ENCODE measurements around the gene KRTAP5-6.
"Not testable (repeated sequence)": the region's sequence is repeated elsewhere in the genome, so short reads cannot be mapped to it uniquely, and the experiment has no call there.

The KRTAP5-6 gene

DNA sequence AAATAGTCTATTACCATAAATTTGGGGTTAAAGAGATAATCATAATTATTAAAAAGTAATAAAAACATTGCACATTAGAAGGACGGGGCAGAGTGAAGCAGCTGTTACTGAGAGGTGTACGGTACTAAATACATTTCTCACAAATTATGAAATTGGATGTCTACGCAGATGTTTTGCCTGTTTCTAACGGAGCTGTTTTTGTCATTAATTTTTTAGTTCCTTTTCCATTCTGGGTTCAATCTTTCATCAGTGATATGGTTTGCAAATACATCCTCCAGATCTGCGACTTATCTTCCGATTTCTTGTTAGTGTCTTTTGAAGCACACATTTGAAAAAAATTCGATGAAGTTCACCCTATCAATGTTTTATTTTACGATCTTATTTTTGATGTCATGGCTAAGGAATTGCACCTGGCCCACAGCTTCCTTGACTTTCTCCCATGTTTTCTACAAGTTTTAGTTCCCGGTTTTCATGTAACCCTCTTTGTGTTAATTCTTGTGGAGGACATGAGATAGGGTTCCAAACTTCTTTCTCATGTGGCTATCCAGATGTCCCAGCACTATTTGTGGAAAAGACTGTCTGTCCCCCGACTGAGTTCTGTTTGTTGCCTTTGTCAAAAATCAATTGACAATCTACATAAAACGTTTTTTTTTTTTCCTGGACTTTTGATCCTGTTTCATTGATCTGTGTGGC is 21.3 kb upstream of the KRTAP5-6 start:
- Histone ChIP-seq H3K27me3 (ENCODE audit: control insufficient read depth in 1 of 2, insufficient read depth in 2 of 2, low read length in 2 of 2) (peaks cover 0 to 16% of the 10 kb centered on the region in 2 donors), H3K4me3 (ENCODE audit: low read depth in 1 of 2, low read length in 2 of 2) (no peak overlapping the region), H3K27ac (ENCODE audit: low read depth, low read length) (no peak overlapping the region), H3K4me1 (ENCODE audit: insufficient read depth, low read length) (no peaks in the 10 kb centered on the region), H3K9me3 (ENCODE audit: low read length) (no peaks in the 10 kb centered on the region), H3K9ac (ENCODE audit: low read length) (no peak overlapping the region), H3K36me3 (ENCODE audit: insufficient read depth, low read length) (no peaks in the 10 kb centered on the region)

DNA sequence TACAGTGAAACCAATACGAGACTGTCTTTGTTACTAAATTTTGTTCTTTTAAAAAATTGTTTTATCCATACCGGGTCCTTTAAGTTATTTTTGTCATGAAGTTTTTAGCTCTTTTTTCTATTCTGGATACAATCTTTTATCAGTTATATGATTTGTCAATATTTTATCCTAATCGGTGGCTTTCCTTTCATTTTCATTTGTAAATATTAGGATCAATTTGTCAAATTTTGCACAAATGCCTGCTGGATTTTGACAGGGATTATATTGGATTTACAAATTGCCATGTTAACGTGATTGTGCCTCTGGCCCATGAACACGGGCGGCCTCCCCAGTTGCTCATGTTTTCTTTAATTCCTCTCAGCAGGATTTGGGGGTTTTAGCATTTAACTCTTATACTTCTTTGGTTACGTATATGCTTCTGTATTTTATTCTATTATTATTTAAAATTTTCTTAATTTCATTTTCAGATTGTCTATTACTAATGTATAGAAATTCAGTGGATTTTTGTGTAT is 20.7 kb upstream of the KRTAP5-6 start:
- no peaks in the 10 kb centered on the region for H3K9me3 ChIP-seq (ENCODE audit: low read length)
- H3K27me3 ChIP-seq (ENCODE audit: control insufficient read depth in 1 of 2, insufficient read depth in 2 of 2, low read length in 2 of 2): peaks cover 0 to 16% of the 10 kb centered on the region in 2 donors
- H3K36me3 ChIP-seq (ENCODE audit: insufficient read depth, low read length): no peaks in the 10 kb centered on the region
- H3K9ac ChIP-seq (ENCODE audit: low read length): no peak overlapping the region
- H3K4me1 ChIP-seq (ENCODE audit: insufficient read depth, low read length): no peaks in the 10 kb centered on the region
- H3K4me3 ChIP-seq (ENCODE audit: low read depth in 1 of 2, low read length in 2 of 2): no peak overlapping the region
- no peak overlapping the region for H3K27ac ChIP-seq (ENCODE audit: low read depth, low read length)

DNA sequence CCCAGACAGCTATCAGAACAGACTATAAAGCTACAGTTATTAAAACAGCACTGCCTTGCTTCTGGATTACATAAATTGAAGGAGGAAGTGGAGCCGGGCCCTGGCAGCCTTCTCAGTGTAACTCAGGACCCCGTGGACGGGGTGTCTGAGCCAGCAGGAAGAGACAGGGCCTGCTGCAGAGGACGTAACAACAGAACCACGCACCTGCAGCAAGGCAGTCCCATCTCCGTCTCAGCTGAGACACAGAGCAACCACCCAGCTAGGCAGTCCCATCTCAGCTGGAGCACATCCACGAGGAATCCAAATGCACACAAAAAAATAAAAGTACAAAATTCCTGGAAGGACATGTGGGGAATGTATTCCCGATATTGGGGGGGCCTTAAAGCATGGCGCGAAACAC is 17.1 kb upstream of the KRTAP5-6 start:
- peaks cover 0 to 16% of the 10 kb centered on the region in 2 donors for H3K27me3 ChIP-seq (ENCODE audit: control insufficient read depth in 1 of 2, insufficient read depth in 2 of 2, low read length in 2 of 2)
- H3K9ac ChIP-seq (ENCODE audit: low read length): no peak overlapping the region
- no peak overlapping the region for H3K27ac ChIP-seq (ENCODE audit: low read depth, low read length)
- H3K9me3 ChIP-seq (ENCODE audit: low read length): no peaks in the 10 kb centered on the region
- H3K4me1 ChIP-seq (ENCODE audit: insufficient read depth, low read length): no peaks in the 10 kb centered on the region
- no peaks in the 10 kb centered on the region for H3K36me3 ChIP-seq (ENCODE audit: insufficient read depth, low read length)
- no peak overlapping the region for H3K4me3 ChIP-seq (ENCODE audit: low read depth in 1 of 2, low read length in 2 of 2)

DNA sequence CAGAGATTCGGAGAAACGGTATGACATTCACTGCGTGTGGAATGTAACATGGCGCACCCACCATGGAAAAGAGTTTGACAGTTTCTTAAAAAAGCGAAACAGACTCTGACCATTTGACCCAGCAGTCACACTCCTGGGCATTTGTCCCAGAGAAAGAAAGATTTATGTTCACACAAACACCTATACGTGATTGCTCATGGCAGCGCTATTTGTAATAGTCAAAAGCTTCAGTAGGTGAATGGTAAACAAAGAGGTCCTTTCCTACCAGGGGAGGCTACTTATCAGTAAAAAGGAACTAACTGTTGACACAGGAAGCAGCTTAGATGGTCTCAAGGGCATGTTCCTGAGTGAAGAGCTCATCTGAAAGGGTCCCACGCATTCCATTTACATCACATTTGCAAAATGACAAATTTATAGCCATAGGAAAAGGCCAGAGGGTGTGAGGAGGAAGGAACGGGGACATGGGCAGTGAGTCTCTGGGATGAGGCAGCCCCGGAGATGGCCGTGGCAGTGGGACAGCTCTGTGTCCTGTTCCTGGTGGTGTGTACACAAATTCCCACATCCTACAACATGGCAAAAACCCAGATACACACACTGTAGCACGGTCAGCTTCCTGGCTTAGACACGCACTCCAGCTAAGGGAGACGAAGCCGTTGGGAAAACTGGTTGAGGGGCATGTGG is 14.6 kb upstream of the KRTAP5-6 start:
- H3K4me1 ChIP-seq (ENCODE audit: insufficient read depth, low read length): no peaks in the 10 kb centered on the region
- peaks cover 0 to 10% of the 10 kb centered on the region in 2 donors for H3K27me3 ChIP-seq (ENCODE audit: control insufficient read depth in 1 of 2, insufficient read depth in 2 of 2, low read length in 2 of 2)
- no peaks in the 10 kb centered on the region for H3K9me3 ChIP-seq (ENCODE audit: low read length)
- no peaks in the 10 kb centered on the region for H3K36me3 ChIP-seq (ENCODE audit: insufficient read depth, low read length)
- H3K27ac ChIP-seq (ENCODE audit: low read depth, low read length): no peak overlapping the region
- no peak overlapping the region for H3K4me3 ChIP-seq (ENCODE audit: low read depth in 1 of 2, low read length in 2 of 2)
- H3K9ac ChIP-seq (ENCODE audit: low read length): no peak overlapping the region

DNA sequence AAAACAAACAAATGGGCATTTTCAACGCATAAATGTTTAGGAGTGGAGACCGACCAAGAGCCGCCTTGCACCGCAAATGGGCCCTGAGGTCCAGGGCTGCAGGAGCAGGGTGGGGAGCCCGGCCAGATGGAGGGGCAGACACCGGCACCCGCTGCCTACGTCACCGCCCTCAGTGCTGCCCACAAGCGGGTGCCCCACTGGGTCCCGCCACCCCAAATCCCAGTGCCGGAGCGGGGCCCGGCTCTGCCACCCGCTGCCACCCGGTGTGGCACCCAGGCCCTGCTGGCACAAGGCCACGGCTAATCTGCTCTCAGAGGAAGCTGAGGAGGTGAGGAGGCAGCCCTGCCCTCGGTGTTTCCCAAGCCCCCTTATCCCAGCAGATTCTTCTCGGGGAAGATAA is 13.8 kb upstream of the KRTAP5-6 start:
- H3K9ac ChIP-seq (ENCODE audit: low read length); H3K27ac ChIP-seq (ENCODE audit: low read depth, low read length); H3K27me3 ChIP-seq (ENCODE audit: control insufficient read depth in 1 of 2, insufficient read depth in 2 of 2, low read length in 2 of 2); H3K4me3 ChIP-seq (ENCODE audit: low read depth in 1 of 2, low read length in 2 of 2); H3K9me3 ChIP-seq (ENCODE audit: low read length); H3K4me1 ChIP-seq (ENCODE audit: insufficient read depth, low read length); H3K36me3 ChIP-seq (ENCODE audit: insufficient read depth, low read length): not testable (repeated sequence)

DNA sequence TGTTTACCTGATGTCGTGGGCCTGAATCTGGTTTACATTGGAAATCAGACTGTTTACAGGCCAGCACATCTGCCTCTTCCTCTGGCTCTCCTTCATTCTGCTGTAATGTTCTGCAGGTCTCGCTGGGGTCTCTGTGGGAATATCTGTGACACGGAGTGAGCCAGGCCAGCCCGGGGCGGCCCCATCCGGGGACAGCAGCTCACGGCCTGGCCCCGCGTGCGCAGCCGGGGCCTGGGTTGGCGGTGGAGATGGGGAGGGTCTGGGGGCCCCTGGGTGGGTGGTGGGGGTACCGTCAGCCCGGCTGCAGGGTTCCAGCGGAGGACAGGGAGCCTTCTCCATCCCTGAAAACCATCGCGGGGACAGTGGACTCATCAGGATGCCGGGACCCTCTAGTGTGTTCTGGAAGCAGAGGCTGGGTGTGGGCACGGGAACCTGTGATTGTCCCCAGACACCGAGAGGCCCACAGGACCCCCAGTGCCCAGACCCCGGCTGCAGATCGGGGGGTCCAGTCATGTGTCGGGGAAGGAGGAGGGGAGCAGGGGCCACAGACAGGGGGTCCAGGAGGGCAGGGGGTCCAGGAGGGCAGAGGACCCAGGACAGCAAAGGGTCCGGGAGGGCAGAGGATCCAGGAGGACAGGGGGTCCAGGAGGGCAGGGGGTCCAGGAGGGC is 13.0 kb upstream of the KRTAP5-6 start:
- H3K27me3 ChIP-seq (ENCODE audit: control insufficient read depth in 1 of 2, insufficient read depth in 2 of 2, low read length in 2 of 2); H3K4me3 ChIP-seq (ENCODE audit: low read depth in 1 of 2, low read length in 2 of 2); H3K27ac ChIP-seq (ENCODE audit: low read depth, low read length); H3K9ac ChIP-seq (ENCODE audit: low read length); H3K36me3 ChIP-seq (ENCODE audit: insufficient read depth, low read length); H3K4me1 ChIP-seq (ENCODE audit: insufficient read depth, low read length); H3K9me3 ChIP-seq (ENCODE audit: low read length): not testable (repeated sequence)

DNA sequence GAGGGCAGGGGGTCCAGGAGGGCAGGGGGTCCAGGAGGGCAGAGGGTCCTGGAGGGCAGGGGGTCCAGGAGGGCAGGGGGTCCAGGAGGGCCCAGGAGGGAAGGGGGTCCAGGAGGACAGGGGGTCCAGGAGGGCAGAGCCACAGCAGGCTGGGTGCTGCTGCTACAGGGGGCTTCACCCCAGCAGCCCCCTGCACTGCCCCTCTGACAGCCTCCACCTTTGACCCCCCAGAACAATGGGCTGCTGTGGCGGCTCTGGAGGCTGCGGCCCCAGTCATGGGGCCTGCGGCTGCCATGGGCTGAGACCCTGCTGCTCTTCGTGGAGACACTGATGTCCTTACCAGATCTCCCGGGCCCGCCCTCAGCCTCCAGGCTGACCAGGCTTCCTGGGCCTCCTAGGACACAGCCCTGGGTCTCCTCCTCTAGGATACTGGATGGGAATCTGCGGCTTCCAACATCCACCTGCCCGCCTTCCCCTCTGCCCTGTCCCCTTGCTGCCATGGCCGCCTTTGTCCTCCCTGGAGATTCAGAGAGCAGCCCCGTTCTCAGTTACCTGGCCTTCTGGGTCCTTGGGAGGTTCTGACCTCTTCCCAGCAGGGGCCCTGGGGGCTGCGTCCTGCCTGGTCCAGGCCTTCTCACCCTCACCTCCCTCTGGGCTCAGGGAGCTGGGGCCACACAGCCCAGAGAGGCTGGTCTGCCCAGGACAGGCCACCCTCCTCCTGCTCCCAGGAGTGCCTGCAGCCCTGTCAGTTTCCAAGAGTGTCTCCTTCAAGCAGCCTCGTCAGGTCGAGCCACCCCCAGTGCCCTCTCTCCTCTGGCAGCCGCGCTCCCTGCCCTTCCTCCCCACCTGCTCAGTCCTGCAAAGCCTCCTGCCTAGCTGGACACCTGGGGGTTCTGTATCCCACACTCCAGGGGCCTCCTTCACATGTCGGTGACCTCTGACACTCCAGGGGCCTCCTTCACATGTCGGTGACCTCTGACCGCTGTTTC is 11.8 kb upstream of the KRTAP5-6 start:
- H3K4me1 ChIP-seq (ENCODE audit: insufficient read depth, low read length); H3K27ac ChIP-seq (ENCODE audit: low read depth, low read length); H3K27me3 ChIP-seq (ENCODE audit: control insufficient read depth in 1 of 2, insufficient read depth in 2 of 2, low read length in 2 of 2); H3K9me3 ChIP-seq (ENCODE audit: low read length); H3K4me3 ChIP-seq (ENCODE audit: low read depth in 1 of 2, low read length in 2 of 2); H3K9ac ChIP-seq (ENCODE audit: low read length); H3K36me3 ChIP-seq (ENCODE audit: insufficient read depth, low read length): not testable (repeated sequence)

DNA sequence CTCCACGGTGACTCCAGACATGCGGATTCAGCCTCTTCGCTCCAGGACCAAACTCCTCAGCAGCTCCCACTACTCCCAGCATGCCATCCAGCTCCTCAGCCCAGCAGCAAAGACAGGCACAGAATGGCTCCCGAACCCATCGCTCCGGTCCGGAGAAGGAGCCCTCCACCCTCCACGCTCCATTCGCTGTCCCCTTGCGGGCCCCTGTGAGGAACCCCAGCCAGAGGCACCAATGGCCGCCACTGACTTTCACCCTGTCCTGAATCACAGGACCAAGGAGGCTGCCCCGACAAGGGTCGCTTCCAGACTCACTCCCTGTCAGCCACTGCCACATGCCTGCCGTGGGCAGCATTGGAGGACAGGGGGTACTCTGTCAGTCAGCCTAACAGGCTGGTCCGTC is 10.8 kb upstream of the KRTAP5-6 start:
- H3K36me3 ChIP-seq (ENCODE audit: insufficient read depth, low read length); H3K27ac ChIP-seq (ENCODE audit: low read depth, low read length); H3K9me3 ChIP-seq (ENCODE audit: low read length); H3K27me3 ChIP-seq (ENCODE audit: control insufficient read depth in 1 of 2, insufficient read depth in 2 of 2, low read length in 2 of 2); H3K9ac ChIP-seq (ENCODE audit: low read length); H3K4me1 ChIP-seq (ENCODE audit: insufficient read depth, low read length); H3K4me3 ChIP-seq (ENCODE audit: low read depth in 1 of 2, low read length in 2 of 2): not testable (repeated sequence)

DNA sequence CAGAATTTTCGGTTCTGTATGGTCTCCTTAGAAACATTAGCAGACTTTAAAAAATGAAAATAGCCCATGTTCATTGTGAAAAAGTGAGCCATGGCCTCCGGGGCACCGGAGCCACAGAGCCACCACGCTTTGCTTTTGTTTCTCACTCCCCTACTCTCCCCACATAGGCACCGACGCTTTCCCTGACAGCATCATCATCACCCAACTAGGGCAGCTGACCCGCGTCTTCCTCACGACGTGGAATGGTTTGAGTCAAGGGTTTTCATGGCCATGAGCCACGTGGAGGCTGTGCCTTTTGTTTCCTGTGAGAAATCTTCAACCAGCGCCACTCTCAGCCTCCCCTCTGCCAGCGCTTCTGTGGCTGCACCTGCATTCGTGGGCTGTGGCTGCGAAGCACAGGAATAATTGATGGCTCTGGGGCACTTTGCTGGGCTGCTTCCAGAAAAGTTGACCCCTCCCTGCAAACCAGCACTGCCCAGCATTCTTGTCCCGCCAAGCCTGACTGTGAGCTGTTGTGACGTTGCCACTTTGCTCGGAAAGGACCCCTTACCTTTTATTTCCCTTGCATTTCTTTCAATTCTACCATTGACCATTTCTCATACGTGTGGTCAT is 8.6 kb upstream of the KRTAP5-6 start:
- not testable (repeated sequence) for H3K9me3 ChIP-seq (ENCODE audit: low read length); H3K27me3 ChIP-seq (ENCODE audit: control insufficient read depth in 1 of 2, insufficient read depth in 2 of 2, low read length in 2 of 2); H3K4me1 ChIP-seq (ENCODE audit: insufficient read depth, low read length); H3K9ac ChIP-seq (ENCODE audit: low read length); H3K27ac ChIP-seq (ENCODE audit: low read depth, low read length); H3K4me3 ChIP-seq (ENCODE audit: low read depth in 1 of 2, low read length in 2 of 2); H3K36me3 ChIP-seq (ENCODE audit: insufficient read depth, low read length)

DNA sequence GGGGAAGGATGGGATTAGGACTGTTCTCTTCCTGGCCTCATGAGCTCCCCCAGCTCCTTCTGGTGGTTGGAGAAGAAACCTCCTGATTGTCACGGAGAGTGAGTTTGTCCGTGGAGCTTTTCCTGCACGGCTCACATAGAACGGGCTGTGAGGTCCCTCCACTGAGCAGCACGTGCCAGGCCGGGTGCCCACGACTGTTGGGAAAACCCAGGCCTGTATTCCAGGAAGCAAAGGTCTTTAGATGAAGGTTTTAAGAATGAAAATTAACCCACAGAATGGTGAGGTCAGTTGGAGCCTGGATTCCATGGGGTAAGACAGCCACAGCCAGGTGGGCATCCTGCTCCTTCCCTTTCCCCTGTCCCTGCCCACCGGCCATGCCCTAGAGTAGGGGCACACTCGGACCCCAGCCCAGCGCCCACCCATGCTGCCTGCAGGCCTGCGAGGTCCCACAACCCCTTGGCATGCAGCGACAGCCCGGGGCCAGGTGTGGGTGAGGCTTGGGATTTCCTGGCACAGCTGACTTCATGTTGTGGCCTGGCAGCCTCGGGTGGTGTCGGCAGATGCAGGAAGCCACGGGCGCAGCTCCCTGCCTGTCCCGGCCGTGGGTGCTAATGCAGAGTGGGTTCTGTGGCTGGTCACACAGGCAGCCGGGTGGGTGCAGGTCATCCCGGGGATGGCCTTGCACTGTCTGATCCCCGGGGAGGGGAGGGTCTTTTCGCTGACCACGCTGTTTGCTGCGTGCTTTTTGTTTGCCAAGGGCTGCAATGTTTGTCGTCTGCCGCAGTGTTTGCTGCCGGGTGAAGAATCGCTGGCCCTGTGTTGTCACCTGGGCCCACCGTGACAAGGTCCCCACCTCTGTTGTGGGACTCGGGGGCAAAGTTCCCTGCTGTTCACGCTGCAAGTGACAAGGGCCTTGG is 7.5 kb upstream of the KRTAP5-6 start:
- not testable (repeated sequence) for H3K27ac ChIP-seq (ENCODE audit: low read depth, low read length); H3K27me3 ChIP-seq (ENCODE audit: control insufficient read depth in 1 of 2, insufficient read depth in 2 of 2, low read length in 2 of 2); H3K4me1 ChIP-seq (ENCODE audit: insufficient read depth, low read length); H3K9ac ChIP-seq (ENCODE audit: low read length); H3K36me3 ChIP-seq (ENCODE audit: insufficient read depth, low read length); H3K4me3 ChIP-seq (ENCODE audit: low read depth in 1 of 2, low read length in 2 of 2); H3K9me3 ChIP-seq (ENCODE audit: low read length)
